ENCODE data around the gene CALR3. TPM values are rescaled to one million over a fixed set of nuclear protein-coding genes. Genes with fewer than 3 reads are reported as not detected.

Gene CALR3
- total RNA-seq, 1 experiment from 2014 or later: not detected

GRCh38 chr19:16446724-16447368, 49.1 kb downstream of the CALR3 start:
- peaks cover 25% of the 10 kb centered on the region for H3K36me3 Mint-ChIP-seq (ENCODE audit: insufficient read depth, unreplicated experiment)
- peak; percentile 79 to 82 for DNase-seq
- H3K27me3 Mint-ChIP-seq (ENCODE audit: insufficient read depth, unreplicated experiment): no peaks in the 10 kb centered on the region
- H3K27me3 ChIP-seq (replicated peaks; ENCODE audit: control insufficient read depth, insufficient read depth, low read length): no peaks in the 10 kb centered on the region
- no peaks in the 10 kb centered on the region for H3K36me3 ChIP-seq (ENCODE audit: control insufficient read depth, insufficient read depth, low read length)
- POLR2A ChIA-PET: interaction anchor here (1.0 kb wide), 1 partner anchor 16 kb away, joined by 3 read pairs; no protein-coding TSS in a partner anchor
- TF ChIP-seq, protein P1, sequence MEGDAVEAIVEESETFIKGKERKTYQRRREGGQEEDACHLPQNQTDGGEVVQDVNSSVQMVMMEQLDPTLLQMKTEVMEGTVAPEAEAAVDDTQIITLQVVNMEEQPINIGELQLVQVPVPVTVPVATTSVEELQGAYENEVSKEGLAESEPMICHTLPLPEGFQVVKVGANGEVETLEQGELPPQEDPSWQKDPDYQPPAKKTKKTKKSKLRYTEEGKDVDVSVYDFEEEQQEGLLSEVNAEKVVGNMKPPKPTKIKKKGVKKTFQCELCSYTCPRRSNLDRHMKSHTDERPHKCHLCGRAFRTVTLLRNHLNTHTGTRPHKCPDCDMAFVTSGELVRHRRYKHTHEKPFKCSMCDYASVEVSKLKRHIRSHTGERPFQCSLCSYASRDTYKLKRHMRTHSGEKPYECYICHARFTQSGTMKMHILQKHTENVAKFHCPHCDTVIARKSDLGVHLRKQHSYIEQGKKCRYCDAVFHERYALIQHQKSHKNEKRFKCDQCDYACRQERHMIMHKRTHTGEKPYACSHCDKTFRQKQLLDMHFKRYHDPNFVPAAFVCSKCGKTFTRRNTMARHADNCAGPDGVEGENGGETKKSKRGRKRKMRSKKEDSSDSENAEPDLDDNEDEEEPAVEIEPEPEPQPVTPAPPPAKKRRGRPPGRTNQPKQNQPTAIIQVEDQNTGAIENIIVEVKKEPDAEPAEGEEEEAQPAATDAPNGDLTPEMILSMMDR (IDR thresholded peaks at IDR 0.05; ENCODE audit: insufficient read depth in 1 of 2, low read depth in 1 of 2, low read length in 1 of 2, severe bottlenecking in 1 of 2, unreplicated experiment in 1 of 2): no peak
- no peak overlapping the region for H3K4me3 ChIP-seq (ENCODE audit: low read depth, low read length)
- peak overlapping the region; percentile 60 for H3K4me3 Mint-ChIP-seq (ENCODE audit: unreplicated experiment)
- H3K4me1 ChIP-seq: peaks cover 25% of the 10 kb centered on the region
- peak overlapping the region; percentile 86 for H3K27ac Mint-ChIP-seq (ENCODE audit: unreplicated experiment)
- H3K9me3 ChIP-seq: no peaks in the 10 kb centered on the region
- intact Hi-C loops (cut with micrococcal nuclease; ENCODE audit: unreplicated experiment): loop anchor here (1.0 to 10.0 kb wide), 2 partner anchors 17 to 48 kb away; partner anchors contain the start of genes C19orf44 and CALR3
- peaks cover 13% of the 10 kb centered on the region for H3K9me3 Mint-ChIP-seq (ENCODE audit: unreplicated experiment)
- H3K4me1 Mint-ChIP-seq (ENCODE audit: low read depth, unreplicated experiment): peaks cover 40% of the 10 kb centered on the region
- no TSS peak for BruUV-seq (replicated peaks)
- CTCF ChIA-PET: interaction anchor here (0.6 to 1.0 kb wide), 3 partner anchors 64 to 588 kb away, joined by 4 to 7 read pairs (median 6); no protein-coding TSS in a partner anchor

DNA sequence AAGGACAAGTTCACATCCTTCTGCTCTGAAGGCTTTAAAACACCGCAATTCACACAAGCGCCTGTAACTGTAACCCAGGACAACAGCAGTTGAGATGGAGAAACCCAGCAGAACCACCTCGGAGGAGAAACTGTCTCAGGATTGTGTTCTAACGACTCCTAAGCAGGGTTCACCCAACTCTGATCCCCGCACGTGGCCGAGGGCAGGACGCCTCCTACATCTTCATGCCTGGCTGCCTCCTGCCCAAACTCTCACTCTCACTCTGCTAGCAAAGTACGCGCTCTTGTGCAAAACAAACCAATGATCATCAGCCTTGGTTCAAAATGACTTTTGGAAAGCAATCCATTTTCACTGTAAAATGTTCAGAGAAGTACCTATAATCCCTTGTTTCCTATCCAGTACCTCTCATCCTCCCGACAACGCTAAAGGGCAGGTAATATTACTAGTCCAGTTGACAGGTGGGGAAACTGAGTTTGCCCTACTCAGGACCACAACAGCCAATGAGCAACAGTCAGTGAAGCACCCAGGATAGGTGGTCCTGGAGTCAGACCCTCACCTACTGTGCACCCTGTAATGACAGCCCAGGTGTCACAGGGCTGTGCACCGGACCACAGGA, 49.8 kb downstream of the CALR3 start:
- ChIA-PET CTCF (interaction anchor here (0.6 to 1.0 kb wide), 2 partner anchors 63 to 472 kb away, joined by 4 to 7 read pairs; no protein-coding TSS in a partner anchor), POLR2A (interaction anchor here (1.0 kb wide), 1 partner anchor 17 kb away, joined by 3 read pairs; no protein-coding TSS in a partner anchor)
- Mint-ChIP-seq H3K4me3 (ENCODE audit: unreplicated experiment) (no peak overlapping the region), H3K36me3 (ENCODE audit: insufficient read depth, unreplicated experiment) (peaks cover 32% of the 10 kb centered on the region), H3K9me3 (ENCODE audit: unreplicated experiment) (peaks cover 13% of the 10 kb centered on the region), H3K4me1 (ENCODE audit: low read depth, unreplicated experiment) (peaks cover 40% of the 10 kb centered on the region), H3K27ac (ENCODE audit: unreplicated experiment) (no peak overlapping the region), H3K27me3 (ENCODE audit: insufficient read depth, unreplicated experiment) (no peaks in the 10 kb centered on the region)
- no peaks in the 10 kb centered on the region for H3K27me3 ChIP-seq (replicated peaks; ENCODE audit: control insufficient read depth, insufficient read depth, low read length)
- TF ChIP-seq, protein P1 (IDR thresholded peaks at IDR 0.05; ENCODE audit: insufficient read depth in 1 of 2, low read depth in 1 of 2, low read length in 1 of 2, severe bottlenecking in 1 of 2, unreplicated experiment in 1 of 2): no peak
- H3K36me3 ChIP-seq (ENCODE audit: control insufficient read depth, insufficient read depth, low read length): no peaks in the 10 kb centered on the region
- no TSS peak for BruUV-seq (replicated peaks)
- H3K4me1 ChIP-seq: peaks cover 25% of the 10 kb centered on the region
- no peak overlapping the region for H3K4me3 ChIP-seq (ENCODE audit: low read depth, low read length)
- no peak for DNase-seq
- intact Hi-C loops (cut with micrococcal nuclease; ENCODE audit: unreplicated experiment): loop anchor here (10.0 kb wide), 1 partner anchor 49 kb away; the partner anchor contains the start of genes C19orf44 and CALR3
- no peaks in the 10 kb centered on the region for H3K9me3 ChIP-seq

DNA sequence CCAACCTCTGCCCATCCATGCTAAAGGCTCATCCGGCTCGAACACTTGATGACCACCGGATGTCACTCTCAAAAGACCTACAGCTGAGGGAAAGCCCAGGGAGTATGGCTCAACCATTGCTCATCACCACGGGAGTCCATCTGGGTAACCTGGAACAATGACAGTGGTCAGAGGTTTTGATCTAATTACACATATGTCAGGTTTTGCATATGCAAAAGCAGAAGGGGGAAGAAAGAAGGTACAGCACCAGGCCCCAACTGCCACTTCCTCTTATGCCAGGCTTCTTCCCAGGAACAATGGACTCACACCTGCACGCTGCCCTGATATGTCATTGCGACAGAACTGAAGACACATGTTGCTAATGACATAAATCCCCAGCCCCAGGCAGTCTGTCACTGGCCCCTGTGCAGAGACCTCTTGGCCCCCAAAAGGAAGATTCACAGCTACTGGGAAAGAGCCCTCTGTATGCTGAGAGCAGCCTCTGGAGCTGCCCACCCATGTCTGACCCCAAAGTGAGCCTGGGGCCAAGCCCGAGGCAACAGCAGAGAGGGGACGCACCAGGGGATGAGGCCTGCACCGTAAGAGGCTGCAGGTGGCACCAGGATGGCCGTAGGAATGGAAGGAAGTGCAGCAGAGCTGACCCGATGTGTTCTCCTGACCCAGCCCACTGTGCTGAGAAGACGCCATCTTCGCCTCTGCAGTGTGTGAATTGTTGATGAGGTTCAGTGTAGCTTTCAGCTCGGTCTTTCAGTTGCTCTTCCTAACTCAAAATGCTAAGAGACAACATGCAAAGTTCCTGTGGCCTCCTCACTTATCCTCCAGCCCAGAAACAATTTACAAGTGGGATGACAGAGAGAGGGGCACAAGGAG, 50.5 kb downstream of the CALR3 start:
- no TSS peak for BruUV-seq (replicated peaks)
- Histone ChIP-seq H3K27me3 (replicated peaks; ENCODE audit: control insufficient read depth, insufficient read depth, low read length) (no peaks in the 10 kb centered on the region), H3K4me1 (peaks cover 25% of the 10 kb centered on the region), H3K4me3 (ENCODE audit: low read depth, low read length) (no peak overlapping the region), H3K36me3 (ENCODE audit: control insufficient read depth, insufficient read depth, low read length) (no peaks in the 10 kb centered on the region), H3K9me3 (no peaks in the 10 kb centered on the region)
- TF ChIP-seq, protein P1 (IDR thresholded peaks at IDR 0.05; ENCODE audit: insufficient read depth in 1 of 2, low read depth in 1 of 2, low read length in 1 of 2, severe bottlenecking in 1 of 2, unreplicated experiment in 1 of 2): peak in 1 of 2 experiments; percentile 11
- H3K27ac Mint-ChIP-seq (ENCODE audit: unreplicated experiment): no peak overlapping the region
- H3K9me3 Mint-ChIP-seq (ENCODE audit: unreplicated experiment): peaks cover 13% of the 10 kb centered on the region
- DNase-seq: peak in 1 of 2 experiments; percentile 22
- CTCF ChIA-PET: interaction anchor here (0.6 kb wide), 2 partner anchors 40 to 70 kb away, joined by 3 to 4 read pairs; no protein-coding TSS in a partner anchor
- no peak overlapping the region for H3K4me3 Mint-ChIP-seq (ENCODE audit: unreplicated experiment)
- POLR2A ChIA-PET: no interaction called here
- no peaks in the 10 kb centered on the region for H3K27me3 Mint-ChIP-seq (ENCODE audit: insufficient read depth, unreplicated experiment)
- H3K4me1 Mint-ChIP-seq (ENCODE audit: low read depth, unreplicated experiment): peaks cover 40% of the 10 kb centered on the region
- intact Hi-C loops (cut with micrococcal nuclease; ENCODE audit: unreplicated experiment): loop anchor here (10.0 kb wide), 1 partner anchor 49 kb away; the partner anchor contains the start of genes C19orf44 and CALR3
- peaks cover 39% of the 10 kb centered on the region for H3K36me3 Mint-ChIP-seq (ENCODE audit: insufficient read depth, unreplicated experiment)
